ENCODE results near the gene CYB561.
A peak's percentile ranks its signal among the peaks of the same experiment; 100 is the strongest.

CYB561 gene

GRCh38 chr17:63445954-63446752 lies at the start of gene CYB561:
TSS of gene CYB561 (minus strand) at chr17:63446306. CDS start at chr17:63437547, 8,759 bp downstream.
- Mint-ChIP-seq H3K4me1 (ENCODE audit: low read depth) (peaks cover 21% of the 10 kb centered on the region), H3K27me3 (ENCODE audit: low read depth) (peaks cover 30% of the 10 kb centered on the region), H3K4me3 (peak within 1 kb of the TSS; percentile 75), H3K36me3 (ENCODE audit: low read depth) (peaks cover 1% of the 10 kb centered on the region), H3K9me3 (no peaks in the 10 kb centered on the region), H3K27ac (peak within 1 kb of the TSS; percentile 65)

DNA sequence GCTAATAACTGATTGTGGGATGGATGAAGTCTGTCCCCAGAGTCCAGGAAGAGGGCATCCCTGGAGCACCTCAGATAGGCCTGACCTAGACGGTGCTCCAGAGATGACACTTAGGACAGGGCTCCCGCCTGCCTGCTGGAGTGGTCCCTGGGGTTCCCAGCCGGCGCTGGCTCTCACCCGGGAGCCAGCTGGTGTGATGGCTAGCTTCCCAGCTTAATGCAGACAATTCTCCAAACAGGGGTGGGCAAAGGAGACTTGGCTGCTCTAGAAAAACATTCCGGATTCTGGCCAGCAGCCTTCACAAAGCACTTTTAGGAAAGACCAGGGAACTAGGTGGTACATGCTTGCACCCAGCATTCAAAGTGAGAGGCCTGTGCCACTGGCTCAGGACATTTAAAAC lies 49.4 kb upstream of the CYB561 start:
- no peaks in the 10 kb centered on the region for H3K4me1 Mint-ChIP-seq (ENCODE audit: low read depth)

DNA sequence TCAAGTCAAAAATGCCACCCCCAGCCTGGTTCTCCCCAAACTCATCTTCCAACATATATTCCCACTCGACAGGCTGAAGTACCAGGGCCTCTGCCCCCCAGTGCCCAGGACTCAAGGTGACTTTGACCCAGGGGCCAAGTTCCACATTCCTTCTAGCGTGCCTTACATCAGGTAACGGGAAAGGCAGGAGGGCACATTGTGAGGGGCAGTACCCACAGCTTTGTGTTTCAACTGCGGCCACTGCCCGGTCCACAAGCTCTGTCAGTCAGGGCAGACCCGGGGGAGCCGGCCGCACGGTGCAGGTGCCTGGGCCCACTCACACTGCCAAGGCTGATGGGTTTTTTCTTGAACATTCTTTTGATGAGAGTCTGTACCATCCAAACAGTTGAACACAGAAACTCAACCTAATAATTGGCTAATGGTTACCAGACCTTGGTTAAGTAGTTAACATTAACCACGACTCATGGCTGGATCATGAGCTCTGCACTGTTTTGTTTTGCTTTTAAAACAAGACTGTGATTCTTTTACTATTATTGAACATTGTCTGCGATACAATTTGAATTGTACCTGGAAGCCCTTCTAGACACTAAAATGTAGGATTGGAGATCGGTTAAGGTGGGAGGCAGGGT lies 48.3 kb upstream of the CYB561 start:
- Mint-ChIP-seq H3K4me3 (no peak overlapping the region), H3K27me3 (ENCODE audit: low read depth) (no peaks in the 10 kb centered on the region), H3K36me3 (ENCODE audit: low read depth) (no peaks in the 10 kb centered on the region), H3K27ac (no peak overlapping the region), H3K4me1 (ENCODE audit: low read depth) (no peaks in the 10 kb centered on the region), H3K9me3 (no peaks in the 10 kb centered on the region)

More for the DNA sequence above, 49.4 kb upstream of the CYB561 start:
- no peaks in the 10 kb centered on the region for H3K36me3 Mint-ChIP-seq (ENCODE audit: low read depth)
- no peak overlapping the region for H3K4me3 Mint-ChIP-seq
- H3K27ac Mint-ChIP-seq, result no peak overlapping the region
- H3K9me3 Mint-ChIP-seq, result no peaks in the 10 kb centered on the region
- H3K27me3 Mint-ChIP-seq (ENCODE audit: low read depth), result peaks cover 1% of the 10 kb centered on the region

- Mint-ChIP-seq H3K27me3 (ENCODE audit: low read depth) (no peaks in the 10 kb centered on the region), H3K36me3 (ENCODE audit: low read depth) (no peaks in the 10 kb centered on the region), H3K9me3 (no peaks in the 10 kb centered on the region), H3K27ac (no peak overlapping the region), H3K4me1 (ENCODE audit: low read depth) (no peaks in the 10 kb centered on the region), H3K4me3 (no peak overlapping the region)
Measured at GRCh38 chr17:63493411-63493810, 47.3 kb upstream of the CYB561 start.

DNA sequence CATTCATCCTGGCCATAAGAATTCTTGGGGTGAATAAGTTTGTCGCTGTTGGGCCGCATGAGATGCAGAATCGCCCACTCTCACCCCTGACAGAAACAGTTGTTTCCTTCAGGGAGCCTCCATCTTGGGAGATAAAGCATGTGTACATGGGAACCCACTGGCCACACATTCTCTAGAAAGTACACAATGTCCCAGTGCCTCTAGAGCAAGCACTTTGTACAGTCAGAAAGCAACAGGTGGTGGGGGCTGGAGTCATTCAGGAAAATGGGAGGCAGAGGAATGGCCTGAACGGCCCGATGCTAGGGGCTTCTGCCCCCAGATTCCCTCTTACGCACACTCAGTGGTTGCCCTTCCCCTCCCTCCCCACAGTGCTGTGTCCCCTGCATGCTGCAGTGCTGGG lies 46.8 kb upstream of the CYB561 start:
- H3K4me1 Mint-ChIP-seq (ENCODE audit: low read depth), result no peaks in the 10 kb centered on the region
- H3K4me3 Mint-ChIP-seq, result no peak overlapping the region
- H3K9me3 Mint-ChIP-seq, result no peaks in the 10 kb centered on the region
- no peaks in the 10 kb centered on the region for H3K36me3 Mint-ChIP-seq (ENCODE audit: low read depth)
- no peaks in the 10 kb centered on the region for H3K27me3 Mint-ChIP-seq (ENCODE audit: low read depth)
- H3K27ac Mint-ChIP-seq, result no peak overlapping the region

- Mint-ChIP-seq H3K27ac (no peak overlapping the region), H3K4me1 (ENCODE audit: low read depth) (no peaks in the 10 kb centered on the region), H3K36me3 (ENCODE audit: low read depth) (no peaks in the 10 kb centered on the region), H3K9me3 (no peaks in the 10 kb centered on the region), H3K27me3 (ENCODE audit: low read depth) (no peaks in the 10 kb centered on the region), H3K4me3 (no peak overlapping the region)
Measured at GRCh38 chr17:63491977-63492618, 46.0 kb upstream of the CYB561 start.

- no peak overlapping the region for H3K27ac Mint-ChIP-seq
- no peak overlapping the region for H3K4me3 Mint-ChIP-seq
- H3K9me3 Mint-ChIP-seq, result no peaks in the 10 kb centered on the region
- H3K36me3 Mint-ChIP-seq (ENCODE audit: low read depth), result no peaks in the 10 kb centered on the region
- no peaks in the 10 kb centered on the region for H3K4me1 Mint-ChIP-seq (ENCODE audit: low read depth)
- no peaks in the 10 kb centered on the region for H3K27me3 Mint-ChIP-seq (ENCODE audit: low read depth)
Measured at GRCh38 chr17:63491413-63491812, 45.3 kb upstream of the CYB561 start.

GRCh38 chr17:63490858-63491400 lies 44.8 kb upstream of the CYB561 start:
- no peak overlapping the region for H3K27ac Mint-ChIP-seq
- H3K4me1 Mint-ChIP-seq (ENCODE audit: low read depth), result no peaks in the 10 kb centered on the region
- H3K27me3 Mint-ChIP-seq (ENCODE audit: low read depth), result no peaks in the 10 kb centered on the region
- H3K36me3 Mint-ChIP-seq (ENCODE audit: low read depth), result no peaks in the 10 kb centered on the region
- no peaks in the 10 kb centered on the region for H3K9me3 Mint-ChIP-seq
- H3K4me3 Mint-ChIP-seq, result no peak overlapping the region

DNA sequence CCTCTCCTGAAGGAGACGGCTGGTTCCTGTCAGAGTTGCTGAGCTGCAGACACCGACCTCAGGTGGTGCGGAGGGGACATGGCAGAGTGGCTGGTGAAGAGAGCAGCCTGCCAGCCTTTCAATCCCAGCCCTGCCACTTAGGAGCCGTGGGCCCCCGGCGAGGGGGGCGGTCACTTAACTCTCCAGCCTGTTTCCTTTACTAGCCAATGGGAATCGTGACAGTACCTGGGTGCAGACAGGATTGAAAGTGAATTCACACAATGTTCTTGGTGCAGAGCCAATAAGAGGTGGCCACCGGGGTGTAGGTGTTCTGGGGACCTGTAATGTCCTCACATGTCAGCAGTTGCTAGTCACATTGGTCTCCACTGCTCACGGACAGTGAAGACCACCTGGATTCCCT lies 44.2 kb upstream of the CYB561 start:
- no peaks in the 10 kb centered on the region for H3K9me3 Mint-ChIP-seq
- H3K27me3 Mint-ChIP-seq (ENCODE audit: low read depth), result no peaks in the 10 kb centered on the region
- no peaks in the 10 kb centered on the region for H3K4me1 Mint-ChIP-seq (ENCODE audit: low read depth)
- no peak overlapping the region for H3K27ac Mint-ChIP-seq
- no peak overlapping the region for H3K4me3 Mint-ChIP-seq
- H3K36me3 Mint-ChIP-seq (ENCODE audit: low read depth), result no peaks in the 10 kb centered on the region

DNA sequence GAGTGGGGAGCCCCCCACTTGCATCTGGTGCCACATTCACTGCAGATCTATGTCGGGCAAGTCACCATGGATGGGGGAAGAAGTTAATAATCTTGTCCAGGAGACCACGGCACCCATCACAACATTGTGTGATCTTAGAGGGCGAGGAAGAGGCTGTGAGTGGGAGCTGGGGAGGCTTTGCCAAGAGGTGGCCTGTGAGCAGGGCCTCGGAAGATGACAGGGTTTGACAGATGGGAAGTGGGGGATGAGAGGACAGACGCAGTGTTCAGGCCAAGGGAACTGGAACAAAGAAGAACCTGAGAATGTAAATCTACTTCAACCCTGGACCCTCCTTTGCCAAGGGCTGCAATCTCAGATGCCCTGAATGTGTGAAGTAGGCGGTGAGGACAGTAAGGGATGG lies 43.2 kb upstream of the CYB561 start:
- no peaks in the 10 kb centered on the region for H3K36me3 Mint-ChIP-seq (ENCODE audit: low read depth)
- no peak overlapping the region for H3K27ac Mint-ChIP-seq
- H3K4me1 Mint-ChIP-seq (ENCODE audit: low read depth), result no peaks in the 10 kb centered on the region
- no peak overlapping the region for H3K4me3 Mint-ChIP-seq
- no peaks in the 10 kb centered on the region for H3K27me3 Mint-ChIP-seq (ENCODE audit: low read depth)
- H3K9me3 Mint-ChIP-seq, result no peaks in the 10 kb centered on the region

DNA sequence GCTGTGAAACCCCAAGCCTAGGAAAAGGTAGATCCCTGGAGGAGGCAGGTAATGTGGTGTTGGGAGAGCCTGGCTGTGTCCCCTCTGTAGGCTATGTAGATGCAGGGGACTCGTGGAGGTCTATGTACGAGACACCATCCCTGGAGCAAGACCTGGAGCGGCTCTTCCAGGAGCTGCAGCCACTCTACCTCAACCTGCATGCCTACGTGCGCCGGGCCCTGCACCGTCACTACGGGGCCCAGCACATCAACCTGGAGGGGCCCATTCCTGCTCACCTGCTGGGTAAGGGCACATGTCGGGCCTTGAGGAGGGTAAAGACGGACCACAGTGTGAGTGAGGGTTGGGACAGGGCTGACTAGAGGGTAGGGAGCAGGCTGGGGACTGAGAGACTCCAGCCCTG lies 42.7 kb upstream of the CYB561 start:
- Mint-ChIP-seq H3K36me3 (ENCODE audit: low read depth) (no peaks in the 10 kb centered on the region), H3K4me1 (ENCODE audit: low read depth) (no peaks in the 10 kb centered on the region), H3K4me3 (no peak overlapping the region), H3K9me3 (no peaks in the 10 kb centered on the region), H3K27me3 (ENCODE audit: low read depth) (no peaks in the 10 kb centered on the region), H3K27ac (no peak overlapping the region)

DNA sequence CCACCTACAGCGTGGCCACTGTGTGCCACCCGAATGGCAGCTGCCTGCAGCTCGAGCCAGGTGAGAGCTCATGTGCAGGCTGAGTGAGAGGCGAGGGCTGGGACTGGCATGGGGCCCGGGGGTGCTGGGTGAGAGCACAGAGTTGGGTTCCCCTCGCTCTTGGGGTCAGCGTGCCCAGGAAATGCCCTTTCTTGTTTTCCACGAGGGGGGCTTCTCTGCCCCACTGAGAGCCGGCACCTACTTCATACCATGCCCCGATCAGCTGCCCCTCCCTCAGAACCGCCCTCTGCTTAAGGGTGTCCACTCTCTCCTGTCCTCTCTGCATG lies 40.9 kb upstream of the CYB561 start:
- H3K27ac Mint-ChIP-seq, result no peak overlapping the region
- H3K27me3 Mint-ChIP-seq (ENCODE audit: low read depth), result no peaks in the 10 kb centered on the region
- H3K4me1 Mint-ChIP-seq (ENCODE audit: low read depth), result no peaks in the 10 kb centered on the region
- H3K36me3 Mint-ChIP-seq (ENCODE audit: low read depth), result no peaks in the 10 kb centered on the region
- no peaks in the 10 kb centered on the region for H3K9me3 Mint-ChIP-seq
- H3K4me3 Mint-ChIP-seq, result no peak overlapping the region

GRCh38 chr17:63486317-63487013 lies 40.4 kb upstream of the CYB561 start:
- no peak overlapping the region for H3K27ac Mint-ChIP-seq
- H3K4me3 Mint-ChIP-seq, result no peak overlapping the region
- H3K27me3 Mint-ChIP-seq (ENCODE audit: low read depth), result no peaks in the 10 kb centered on the region
- no peaks in the 10 kb centered on the region for H3K9me3 Mint-ChIP-seq
- H3K36me3 Mint-ChIP-seq (ENCODE audit: low read depth), result no peaks in the 10 kb centered on the region
- no peaks in the 10 kb centered on the region for H3K4me1 Mint-ChIP-seq (ENCODE audit: low read depth)

- peaks cover under 1% of the 10 kb centered on the region for H3K4me1 Mint-ChIP-seq (ENCODE audit: low read depth)
Measured at GRCh38 chr17:63483655-63484575, 37.8 kb upstream of the CYB561 start.

More at GRCh38 chr17:63483655-63484575, 37.8 kb upstream of the CYB561 start:
- no peak overlapping the region for H3K4me3 Mint-ChIP-seq
- H3K9me3 Mint-ChIP-seq, result no peaks in the 10 kb centered on the region
- H3K27ac Mint-ChIP-seq, result no peak overlapping the region
- no peaks in the 10 kb centered on the region for H3K36me3 Mint-ChIP-seq (ENCODE audit: low read depth)
- H3K27me3 Mint-ChIP-seq (ENCODE audit: low read depth), result peaks cover 3% of the 10 kb centered on the region

Measured in T-helper 1 cell treated with Interleukin-12 subunit alpha and Interleukin-12 subunit beta and Interleukin-4 antibody, amounts not matched to agents 30 μg/mL and 1 μg/mL, for 36 hours (primary cell).